Calu3 (cell line): ENCODE measurements around the gene RNF169. TPM values are rescaled to one million over a fixed set of nuclear protein-coding genes. Genes with fewer than 3 reads are reported as not detected.

ENCODE experiments used
- BruUV-seq: library from RNA; stranded (reverse); fragments of 400-500 nt; replicated peaks from 2 replicates; lab custom pipeline; 2021; lab: Mats Ljungman, UMichigan
- CTCF ChIA-PET: fragments of 300-600 bp; sonication (Branson Sonifier 250); formaldehyde crosslinking; loops from one replicate; lab custom pipeline; 2022; ENCODE audit warnings: antibody characterized with exemption; lab: Charles Lee
- DNase-seq: peaks from one replicate; pipeline ENCODE4 v3.0.0; 2022
- H3K27ac Mint-ChIP-seq: one replicate; pipeline ENCODE4 v1.8.0; 2022; ENCODE audit warnings: mixed read lengths; ENCODE audit not compliant: unreplicated experiment
- H3K27me3 Mint-ChIP-seq: one replicate; pipeline ENCODE4 v1.8.0; 2022; ENCODE audit warnings: mixed read lengths; ENCODE audit not compliant: unreplicated experiment
- H3K36me3 Mint-ChIP-seq: one replicate; pipeline ENCODE4 v1.8.0; 2022; ENCODE audit warnings: mild to moderate bottlenecking, moderate library complexity, mixed read lengths; ENCODE audit not compliant: insufficient read depth, unreplicated experiment
- H3K4me1 Mint-ChIP-seq: one replicate; pipeline ENCODE4 v1.8.0; 2022; ENCODE audit warnings: mild to moderate bottlenecking, low read depth, mixed read lengths; ENCODE audit not compliant: unreplicated experiment
- H3K4me3 Mint-ChIP-seq: one replicate; pipeline ENCODE4 v1.8.0; 2022; ENCODE audit warnings: mild to moderate bottlenecking, low read depth, moderate library complexity, mixed read lengths; ENCODE audit not compliant: unreplicated experiment
- H3K9me3 Mint-ChIP-seq: one replicate; pipeline ENCODE4 v1.8.0; 2022; ENCODE audit warnings: low read depth, mixed read lengths; ENCODE audit not compliant: unreplicated experiment
- CTCF ChIP-seq: fragments of 200-600 bp; IDR thresholded peaks from one replicate; pipeline ENCODE4 v1.8.0; 2022; ENCODE audit warnings: antibody characterized with exemption; ENCODE audit not compliant: unreplicated experiment
- intact Hi-C: fragments of 100-400 bp; cut with micrococcal nuclease; formaldehyde crosslinking; loops from one replicate; pipeline ENCODE4 v1.10.0; 2022; ENCODE audit not compliant: unreplicated experiment
- total RNA-seq: library from RNA; stranded (reverse); gene quantifications from 2 replicates; pipeline ENCODE4 v1.2.3, GENCODE V29; 2022

The RNF169 gene
- total RNA-seq, 1 experiment from 2014 or later = 22.5 TPM

DNA sequence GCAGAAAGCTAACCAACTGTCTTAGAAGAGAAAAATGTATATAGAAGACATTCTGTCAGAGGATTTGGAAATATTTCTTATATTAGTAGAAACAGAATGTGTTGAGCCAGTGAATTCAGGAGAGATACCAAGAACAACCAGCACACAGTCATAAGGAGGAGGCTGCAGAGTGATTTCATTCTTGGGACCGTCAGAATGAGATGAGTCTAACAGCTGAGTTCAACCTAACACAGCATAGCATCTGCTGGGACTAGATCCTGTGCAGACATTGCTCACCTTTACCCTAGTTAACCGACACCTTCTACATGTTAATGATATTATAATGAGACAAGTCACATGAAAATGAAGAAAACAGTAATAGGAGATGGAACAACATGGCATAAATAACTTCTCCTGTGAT, 114.8 kb downstream of the RNF169 start:
- peaks cover 7% of the 10 kb centered on the region for H3K9me3 Mint-ChIP-seq
- CTCF ChIA-PET = no interaction called here

GRCh38 chr11:74866557-74866956, 117.9 kb downstream of the RNF169 start:
- no peak for TF ChIP-seq CTCF
- Mint-ChIP-seq H3K27ac (no peak overlapping the region), H3K36me3 (peaks cover 30% of the 10 kb centered on the region), H3K27me3 (no peaks in the 10 kb centered on the region), H3K4me1 (no peaks in the 10 kb centered on the region), H3K9me3 (peaks cover 8% of the 10 kb centered on the region), H3K4me3 (no peak overlapping the region)
- BruUV-seq = no TSS peak
- intact Hi-C loops = no loop called here
- CTCF ChIA-PET = no interaction called here
- no peak for DNase-seq

More for the DNA sequence above, 114.8 kb downstream of the RNF169 start:
- TF ChIP-seq CTCF = no peak
- Mint-ChIP-seq H3K27me3 (no peaks in the 10 kb centered on the region), H3K4me3 (no peak overlapping the region), H3K27ac (no peak overlapping the region), H3K4me1 (no peaks in the 10 kb centered on the region), H3K36me3 (peaks cover 22% of the 10 kb centered on the region)
- intact Hi-C loops = no loop called here
- no TSS peak for BruUV-seq
- no peak for DNase-seq

- CTCF ChIA-PET = interaction anchor here (1.1 kb wide), 1 partner anchor 168 kb away, joined by 9 read pairs; no protein-coding TSS in a partner anchor
- H3K4me3 Mint-ChIP-seq = no peak overlapping the region
- no peak for DNase-seq
- peaks cover 33% of the 10 kb centered on the region for H3K36me3 Mint-ChIP-seq
- no TSS peak for BruUV-seq
- H3K27me3 Mint-ChIP-seq = no peaks in the 10 kb centered on the region
- TF ChIP-seq CTCF = peak; percentile 31
- peak overlapping the region; percentile 22 for H3K27ac Mint-ChIP-seq
- H3K9me3 Mint-ChIP-seq = peaks cover 12% of the 10 kb centered on the region
- H3K4me1 Mint-ChIP-seq = no peaks in the 10 kb centered on the region
- intact Hi-C loops = no loop called here
Measured at GRCh38 chr11:74870485-74870884, 121.8 kb downstream of the RNF169 start.

GRCh38 chr11:74871037-74871436, 122.4 kb downstream of the RNF169 start:
- Mint-ChIP-seq H3K4me1 (no peaks in the 10 kb centered on the region), H3K36me3 (peaks cover 33% of the 10 kb centered on the region), H3K27me3 (no peaks in the 10 kb centered on the region), H3K9me3 (peaks cover 12% of the 10 kb centered on the region), H3K27ac (no peak overlapping the region), H3K4me3 (no peak overlapping the region)
- intact Hi-C loops = no loop called here
- CTCF ChIA-PET = interaction anchor here (0.9 to 1.6 kb wide), 2 partner anchors 168 to 1562 kb away, joined by 4 read pairs; no protein-coding TSS in a partner anchor
- no peak for DNase-seq
- TF ChIP-seq CTCF = no peak
- no TSS peak for BruUV-seq
